ENCODE results near the gene CYB561A3. TPM values are rescaled to one million over a fixed set of nuclear protein-coding genes. Genes with fewer than 3 reads are reported as not detected.
A peak's percentile ranks its signal among the peaks of the same experiment; 100 is the strongest.

Gene CYB561A3
- total RNA-seq, 6 experiments from 2014 or later, result 38.7 to 52.8 (median 46.7) TPM

DNA sequence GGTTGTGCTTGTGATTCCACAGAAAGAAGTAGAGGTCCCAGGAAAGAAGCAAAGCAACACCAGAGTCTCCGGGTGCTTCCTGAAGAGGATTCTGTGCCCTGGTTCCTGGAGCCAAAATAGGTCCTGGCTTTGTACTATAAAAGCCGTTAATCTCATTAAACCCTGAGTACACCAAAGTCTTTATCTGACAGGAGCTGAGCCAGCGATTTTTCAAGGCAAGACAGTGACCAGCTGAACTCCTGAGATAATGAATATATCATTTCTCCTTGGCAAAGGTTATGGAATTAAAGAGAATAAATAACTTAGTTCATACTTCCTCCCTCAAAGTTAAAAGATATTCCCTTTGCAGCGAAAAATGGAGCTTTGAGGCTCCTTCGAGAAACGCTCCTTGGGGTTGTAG is 5.7 kb upstream of the CYB561A3 start:
- no peak for DNase-seq
- no peak overlapping the region for H3K27ac Mint-ChIP-seq
- peaks cover 53% of the 10 kb centered on the region for H3K36me3 Mint-ChIP-seq (ENCODE audit: low read depth)
- TF ChIP-seq, protein P1, sequence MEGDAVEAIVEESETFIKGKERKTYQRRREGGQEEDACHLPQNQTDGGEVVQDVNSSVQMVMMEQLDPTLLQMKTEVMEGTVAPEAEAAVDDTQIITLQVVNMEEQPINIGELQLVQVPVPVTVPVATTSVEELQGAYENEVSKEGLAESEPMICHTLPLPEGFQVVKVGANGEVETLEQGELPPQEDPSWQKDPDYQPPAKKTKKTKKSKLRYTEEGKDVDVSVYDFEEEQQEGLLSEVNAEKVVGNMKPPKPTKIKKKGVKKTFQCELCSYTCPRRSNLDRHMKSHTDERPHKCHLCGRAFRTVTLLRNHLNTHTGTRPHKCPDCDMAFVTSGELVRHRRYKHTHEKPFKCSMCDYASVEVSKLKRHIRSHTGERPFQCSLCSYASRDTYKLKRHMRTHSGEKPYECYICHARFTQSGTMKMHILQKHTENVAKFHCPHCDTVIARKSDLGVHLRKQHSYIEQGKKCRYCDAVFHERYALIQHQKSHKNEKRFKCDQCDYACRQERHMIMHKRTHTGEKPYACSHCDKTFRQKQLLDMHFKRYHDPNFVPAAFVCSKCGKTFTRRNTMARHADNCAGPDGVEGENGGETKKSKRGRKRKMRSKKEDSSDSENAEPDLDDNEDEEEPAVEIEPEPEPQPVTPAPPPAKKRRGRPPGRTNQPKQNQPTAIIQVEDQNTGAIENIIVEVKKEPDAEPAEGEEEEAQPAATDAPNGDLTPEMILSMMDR (IDR thresholded peaks at IDR 0.05), result no peak
- no peak overlapping the region for H3K4me3 Mint-ChIP-seq
- H3K27me3 Mint-ChIP-seq (ENCODE audit: insufficient read depth), result no peaks in the 10 kb centered on the region
- H3K4me1 Mint-ChIP-seq (ENCODE audit: low read depth), result peaks cover 31% of the 10 kb centered on the region
- H3K9me3 Mint-ChIP-seq, result peaks cover 10% of the 10 kb centered on the region

DNA sequence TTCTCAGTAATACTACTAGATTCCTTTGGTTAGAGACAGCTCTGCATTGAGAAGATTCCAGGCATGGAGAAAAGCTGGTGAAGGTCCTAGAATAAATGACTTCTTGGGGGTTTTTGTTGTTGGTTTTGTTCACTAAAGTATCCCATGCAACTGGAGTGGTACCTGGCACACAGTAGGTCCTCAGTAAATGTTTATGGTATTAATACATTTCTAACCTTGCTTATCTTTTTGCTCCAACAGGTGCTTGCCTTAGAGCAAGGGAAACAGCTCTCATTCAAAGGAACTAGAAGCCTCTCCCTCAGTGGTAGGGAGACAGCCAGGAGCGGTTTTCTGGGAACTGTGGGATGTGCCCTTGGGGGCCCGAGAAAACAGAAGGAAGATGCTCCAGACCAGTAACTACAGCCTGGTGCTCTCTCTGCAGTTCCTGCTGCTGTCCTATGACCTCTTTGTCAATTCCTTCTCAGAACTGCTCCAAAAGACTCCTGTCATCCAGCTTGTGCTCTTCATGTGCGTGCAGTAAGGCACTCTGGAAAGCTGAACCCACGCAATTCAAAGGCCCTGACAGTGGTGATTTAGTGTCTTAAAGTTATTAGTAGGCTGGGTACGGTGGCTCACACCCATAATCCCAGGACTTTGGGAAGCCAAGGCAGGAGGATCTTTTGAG is 2.5 kb upstream of the CYB561A3 start:
- TF ChIP-seq, protein P1 (IDR thresholded peaks at IDR 0.05), result no peak
- DNase-seq, result no peak
- Mint-ChIP-seq H3K4me1 (ENCODE audit: low read depth) (peaks cover 50% of the 10 kb centered on the region), H3K4me3 (peak overlapping the region; percentile 99), H3K36me3 (ENCODE audit: low read depth) (peaks cover 27% of the 10 kb centered on the region), H3K27ac (no peak overlapping the region; the same call in 1 of the 2 replicates), H3K27me3 (ENCODE audit: insufficient read depth) (no peaks in the 10 kb centered on the region), H3K9me3 (no peaks in the 10 kb centered on the region; the same call in 1 of the 2 replicates)

DNA sequence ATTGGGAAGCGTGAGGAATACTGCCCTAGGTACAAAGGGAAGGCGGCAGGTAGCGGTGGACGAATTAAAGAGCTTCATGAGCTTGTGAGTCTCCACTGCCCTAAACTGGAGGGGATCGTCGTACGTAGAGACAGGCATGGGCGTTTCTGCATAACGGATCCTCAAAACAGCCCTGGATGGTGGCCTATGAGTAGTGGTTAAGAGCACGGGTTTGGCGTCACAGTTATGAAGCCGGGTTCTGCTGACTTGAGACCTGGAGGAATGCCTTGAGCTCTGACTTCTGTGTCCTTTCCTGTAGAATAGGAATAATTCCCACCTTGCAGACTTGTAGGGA is 827 bp upstream of the CYB561A3 start:
- DNase-seq, result peak; percentile 37
- Mint-ChIP-seq H3K4me1 (ENCODE audit: low read depth) (peaks cover 50% of the 10 kb centered on the region), H3K9me3 (no peaks in the 10 kb centered on the region; the same call in 1 of the 2 replicates), H3K36me3 (ENCODE audit: low read depth) (peaks cover 18% of the 10 kb centered on the region), H3K27ac (peak overlapping the region; percentile 97), H3K4me3 (peak overlapping the region; percentile 99), H3K27me3 (ENCODE audit: insufficient read depth) (no peaks in the 10 kb centered on the region)
- TF ChIP-seq, protein P1 (IDR thresholded peaks at IDR 0.05), result no peak

DNA sequence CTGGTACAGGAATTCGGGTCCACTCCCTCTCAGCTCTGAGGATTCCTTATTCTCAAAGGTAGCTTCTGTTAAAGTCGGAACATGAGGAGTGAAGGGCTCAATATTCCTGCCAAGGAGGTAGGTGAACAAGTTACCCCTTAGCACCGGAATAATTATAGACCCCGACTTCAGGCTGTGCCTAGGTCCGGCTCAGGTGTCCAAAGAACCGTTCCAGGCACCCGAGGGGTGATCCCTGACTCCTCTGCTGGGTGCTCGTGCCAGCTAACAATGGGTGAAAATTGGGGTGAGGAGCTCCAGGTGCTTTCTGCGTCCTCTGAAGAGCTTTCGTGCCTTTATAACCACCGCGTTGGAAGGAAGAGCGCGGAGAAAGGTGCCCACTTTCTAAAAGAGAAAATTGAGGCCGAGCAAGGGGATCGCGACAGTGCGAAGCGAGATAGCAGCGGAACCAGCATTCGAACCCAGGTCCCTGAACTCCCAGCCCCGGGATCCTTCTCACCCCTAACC is 393 bp downstream of the CYB561A3 start:
- H3K27me3 Mint-ChIP-seq (ENCODE audit: insufficient read depth), result no peaks in the 10 kb centered on the region
- peak overlapping the region; percentile 97 for H3K27ac Mint-ChIP-seq
- DNase-seq, result no peak
- peaks cover 18% of the 10 kb centered on the region for H3K36me3 Mint-ChIP-seq (ENCODE audit: low read depth)
- H3K4me1 Mint-ChIP-seq (ENCODE audit: low read depth), result peaks cover 45% of the 10 kb centered on the region
- TF ChIP-seq, protein P1 (IDR thresholded peaks at IDR 0.05), result no peak
- no peaks in the 10 kb centered on the region; the same call in 1 of the 2 replicates for H3K9me3 Mint-ChIP-seq
- H3K4me3 Mint-ChIP-seq, result peak overlapping the region; percentile 99

DNA sequence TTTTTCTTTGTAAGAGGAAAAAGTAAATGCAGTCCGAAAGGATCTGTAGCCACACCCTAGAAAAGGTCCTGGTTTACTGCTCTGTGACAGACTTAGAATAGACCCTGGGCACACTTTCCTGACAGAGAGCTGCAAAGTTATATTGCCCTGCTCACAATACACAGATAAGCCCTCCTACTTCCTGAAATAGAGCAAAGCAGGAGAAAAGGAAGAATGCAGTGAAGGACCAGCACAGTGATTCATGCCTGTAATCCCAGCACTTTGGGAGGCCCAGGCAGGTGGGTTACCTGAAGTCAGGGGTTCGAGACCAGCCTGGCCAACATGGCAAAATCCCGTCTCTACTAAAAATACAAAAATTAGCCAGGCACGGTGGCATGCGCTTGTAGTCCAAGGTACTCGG is 2.2 kb downstream of the CYB561A3 start:
- Mint-ChIP-seq H3K4me3 (peak overlapping the region; percentile 42; the same call in 1 of the 2 replicates), H3K4me1 (ENCODE audit: low read depth) (peaks cover 37% of the 10 kb centered on the region), H3K9me3 (no peaks in the 10 kb centered on the region; the same call in 1 of the 2 replicates), H3K27me3 (ENCODE audit: insufficient read depth) (no peaks in the 10 kb centered on the region), H3K36me3 (ENCODE audit: low read depth) (peaks cover 18% of the 10 kb centered on the region), H3K27ac (no peak overlapping the region)
- DNase-seq, result no peak
- TF ChIP-seq, protein P1 (IDR thresholded peaks at IDR 0.05), result no peak
